ENCODE results near the gene GTF3C5. TPM values are rescaled to one million over a fixed set of nuclear protein-coding genes. Genes with fewer than 3 reads are reported as not detected.

The GTF3C5 gene, protein sequence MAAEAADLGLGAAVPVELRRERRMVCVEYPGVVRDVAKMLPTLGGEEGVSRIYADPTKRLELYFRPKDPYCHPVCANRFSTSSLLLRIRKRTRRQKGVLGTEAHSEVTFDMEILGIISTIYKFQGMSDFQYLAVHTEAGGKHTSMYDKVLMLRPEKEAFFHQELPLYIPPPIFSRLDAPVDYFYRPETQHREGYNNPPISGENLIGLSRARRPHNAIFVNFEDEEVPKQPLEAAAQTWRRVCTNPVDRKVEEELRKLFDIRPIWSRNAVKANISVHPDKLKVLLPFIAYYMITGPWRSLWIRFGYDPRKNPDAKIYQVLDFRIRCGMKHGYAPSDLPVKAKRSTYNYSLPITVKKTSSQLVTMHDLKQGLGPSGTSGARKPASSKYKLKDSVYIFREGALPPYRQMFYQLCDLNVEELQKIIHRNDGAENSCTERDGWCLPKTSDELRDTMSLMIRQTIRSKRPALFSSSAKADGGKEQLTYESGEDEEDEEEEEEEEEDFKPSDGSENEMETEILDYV
- 10 to 100 TPM; 41.0 to 67.3 TPM for total RNA-seq

GRCh38 chr9:133030317-133031129, at the start of gene GTF3C5:
TSS of gene GTF3C5 (plus strand) at chr9:133030997. CDS start at chr9:133031012, 15 bp downstream.

GRCh38 chr9:133061764-133062145, 31.0 kb downstream of the GTF3C5 start, which contains the start of gene CEL:
TSS of gene CEL (plus strand) at chr9:133061981. CDS start at chr9:133062003, 22 bp downstream.

Small RNA genes within 50 kb of the gene (small RNA-seq; reads per million reads assigned to genes)
- gene MIR6877, result 1.8 to 4.8 reads per million in 2 donors

Other genes with a start within 250 kb of the GTF3C5 start
- 1 to 10 TPM in 1 of 2 donors, under 1 TPM in 1; under 0.01 to 1.4 TPM for gene AK8, start 152.7 kb upstream of the GTF3C5 start, total RNA-seq
- gene SPACA9, start 152.1 kb upstream of the GTF3C5 start, total RNA-seq, result 1 to 10 TPM in 1 of 2 donors, under 1 TPM in 1; 1.00 to 3.1 TPM
- gene TSC1, start 86.4 kb upstream of the GTF3C5 start, total RNA-seq, result 10 to 100 TPM; 52.6 to 63.0 TPM
- gene GFI1B, start 52.3 kb upstream of the GTF3C5 start, total RNA-seq, result under 1 TPM in 1 of 2 donors, not detected in 1; under 0.01 TPM
- under 1 TPM in 1 of 2 donors, not detected in 1; under 0.01 TPM for gene CEL, start 31.0 kb downstream of the GTF3C5 start, total RNA-seq
- gene RALGDS, start 90.2 kb downstream of the GTF3C5 start, total RNA-seq, result 10 to 100 TPM; 29.9 to 30.0 TPM
- 1 to 10 TPM; 4.8 to 8.3 TPM for gene GBGT1, start 132.9 kb downstream of the GTF3C5 start, total RNA-seq
- not detected for gene OBP2B, start 178.3 kb downstream of the GTF3C5 start, total RNA-seq
- not detected for gene ABO, start 244.2 kb downstream of the GTF3C5 start, total RNA-seq